ENCODE measurements around the gene C3orf85. TPM values are rescaled to one million over a fixed set of nuclear protein-coding genes. Genes with fewer than 3 reads are reported as not detected.
"Not testable (repeated sequence)": the region's sequence is repeated elsewhere in the genome, so short reads cannot be mapped to it uniquely, and the experiment has no call there.

The C3orf85 gene
- total and polyA plus RNA-seq, 11 donors = not detected

- no peak for DNase-seq
- Histone ChIP-seq H3K27ac (no peak overlapping the region), H3K4me1 (no peaks in the 10 kb centered on the region), H3K9me3 (no peaks in the 10 kb centered on the region), H3K27me3 (no peaks in the 10 kb centered on the region), H3K36me3 (no peaks in the 10 kb centered on the region), H3K4me3 (no peak overlapping the region)
- WGBS, 4 donors = 72 to 77% (median 74%) methylated on average over 4 of the region's 4 CpGs
- no peak for ATAC-seq
- intact Hi-C loops (cut with DNase I) = no loop called here
- no peak for TF ChIP-seq CTCF (IDR thresholded peaks at IDR 0.05)
- TF ChIP-seq POLR2A (IDR thresholded peaks at IDR 0.05) = no peak
Observed at GRCh38 chr3:109131276-109131675, 5.2 kb upstream of the C3orf85 start.

DNA sequence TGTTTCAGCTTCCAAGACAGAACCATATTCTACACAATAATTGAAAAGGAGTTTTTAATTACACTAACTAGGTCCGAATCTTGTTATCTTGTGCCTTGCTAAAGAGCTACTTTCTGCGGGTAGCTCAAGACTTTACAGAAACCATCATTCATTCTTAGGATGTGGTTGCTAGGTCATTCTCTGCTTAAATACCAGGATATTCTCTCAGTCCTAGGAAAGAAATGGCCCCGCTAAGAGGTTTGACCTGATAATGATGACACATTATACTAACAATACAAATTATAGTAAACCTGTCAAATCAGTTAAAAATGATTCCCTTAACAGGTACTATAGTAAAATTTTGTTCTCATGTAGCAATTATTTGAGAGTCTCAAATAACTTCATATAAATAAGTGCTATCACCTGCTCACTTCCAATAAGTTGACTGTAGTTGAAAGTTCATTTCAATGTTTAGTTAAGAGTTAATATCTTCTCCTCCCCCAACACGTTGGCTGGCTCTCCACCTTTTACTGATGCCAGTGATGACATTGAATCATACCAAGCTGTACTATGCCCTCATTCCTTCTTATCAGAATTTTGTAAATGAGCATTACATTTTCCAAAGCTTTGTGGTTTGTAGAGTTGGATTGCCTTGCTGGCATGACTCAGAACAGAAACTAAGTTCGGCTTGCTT lies 3.6 kb upstream of the C3orf85 start:
- TF ChIP-seq CTCF (IDR thresholded peaks at IDR 0.05) (no peak), POLR2A (IDR thresholded peaks at IDR 0.05) (no peak)
- intact Hi-C loops (cut with DNase I) = no loop called here
- no peak for DNase-seq
- Histone ChIP-seq H3K27me3 (no peaks in the 10 kb centered on the region), H3K4me3 (no peak overlapping the region), H3K9me3 (no peaks in the 10 kb centered on the region), H3K27ac (no peak overlapping the region), H3K4me1 (no peaks in the 10 kb centered on the region), H3K36me3 (no peaks in the 10 kb centered on the region)
- no peak for ATAC-seq
- 73 to 81% (median 76%) methylated on average over 5 of the region's 5 CpGs for WGBS, 4 donors

DNA sequence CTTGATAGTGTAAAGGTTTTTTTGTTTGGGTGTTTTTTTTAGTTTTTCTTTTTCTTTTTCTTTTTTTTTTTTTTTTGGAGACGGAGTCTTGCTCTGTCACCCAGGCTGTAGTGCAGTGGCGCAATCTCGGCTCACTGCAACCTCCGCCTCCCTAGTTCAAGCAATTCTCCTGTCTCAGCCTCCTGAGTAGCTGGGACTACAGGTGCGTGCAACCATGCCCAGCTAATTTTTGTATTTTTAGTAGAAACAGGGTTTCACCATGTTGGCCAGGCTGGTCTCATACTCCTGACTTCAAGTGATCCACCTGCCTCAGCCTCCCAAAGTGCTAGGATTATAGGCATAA lies 3.1 kb upstream of the C3orf85 start:
- WGBS, 4 donors = 87 to 94% (median 90%) methylated on average over 5 of the region's 5 CpGs
- H3K4me3 ChIP-seq; DNase-seq; H3K9me3 ChIP-seq; H3K36me3 ChIP-seq; H3K4me1 ChIP-seq; intact Hi-C loops (cut with DNase I); ATAC-seq; H3K27me3 ChIP-seq; H3K27ac ChIP-seq: not testable (repeated sequence)

DNA sequence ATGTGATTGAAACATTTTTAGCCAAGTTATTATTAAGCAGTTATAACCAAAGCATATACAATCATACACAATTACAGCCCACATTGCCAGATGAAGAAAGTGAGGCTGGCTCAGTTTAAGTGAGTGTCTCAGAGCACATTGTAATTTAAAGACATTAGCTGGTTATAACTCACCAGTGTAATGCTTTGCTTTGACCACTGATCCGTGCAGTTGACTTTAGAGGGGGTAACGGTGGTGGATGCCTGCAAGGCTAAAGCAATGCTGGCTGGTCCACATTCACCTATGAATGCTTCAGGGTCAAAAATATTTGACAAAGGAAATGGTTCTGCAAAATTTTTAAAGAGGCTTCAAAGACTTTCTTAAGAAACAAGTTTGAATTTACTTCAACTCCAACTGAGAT lies 1.2 kb downstream of the C3orf85 start:
- ATAC-seq (no peak), DNase-seq (no peak)
- no peaks in the 10 kb centered on the region for H3K4me1 ChIP-seq
- no peaks in the 10 kb centered on the region for H3K9me3 ChIP-seq
- no peaks in the 10 kb centered on the region for H3K36me3 ChIP-seq
- H3K27me3 ChIP-seq = no peaks in the 10 kb centered on the region
- H3K4me3 ChIP-seq = no peak overlapping the region
- no peak for TF ChIP-seq POLR2A (IDR thresholded peaks at IDR 0.05)
- no peak for TF ChIP-seq CTCF (IDR thresholded peaks at IDR 0.05)
- WGBS, 4 donors = 60 to 73% (median 70%) methylated on average over 2 of the region's 2 CpGs
- no peak overlapping the region for H3K27ac ChIP-seq
- intact Hi-C loops (cut with DNase I) = no loop called here

DNA sequence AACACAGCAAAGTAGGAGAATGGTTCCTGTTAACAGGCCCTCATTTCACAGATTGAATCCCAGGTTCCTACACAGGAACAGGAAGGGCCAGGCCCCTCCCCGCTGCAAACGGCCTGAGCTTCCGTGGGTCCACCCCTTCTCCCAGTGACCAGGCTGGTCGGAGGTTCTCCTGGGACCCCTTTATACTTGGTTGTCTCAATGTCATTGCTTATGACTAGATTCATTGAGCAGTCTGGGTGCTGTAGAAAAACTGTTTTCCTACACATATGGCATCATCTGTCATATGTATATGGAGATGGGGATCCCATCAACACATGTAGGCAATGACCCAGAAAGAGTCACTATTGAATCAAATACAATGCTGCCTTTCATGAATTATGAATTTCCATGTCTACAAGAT lies 3.8 kb downstream of the C3orf85 start:
- TF ChIP-seq POLR2A (IDR thresholded peaks at IDR 0.05) (no peak), CTCF (IDR thresholded peaks at IDR 0.05) (no peak)

More for the DNA sequence above, 3.8 kb downstream of the C3orf85 start:
- WGBS, 4 donors = 63 to 79% (median 72%) methylated on average over 4 of the region's 4 CpGs
- DNase-seq = no peak
- no peak for ATAC-seq
- no peaks in the 10 kb centered on the region for H3K36me3 ChIP-seq
- no peaks in the 10 kb centered on the region for H3K9me3 ChIP-seq
- intact Hi-C loops (cut with DNase I) = no loop called here
- no peaks in the 10 kb centered on the region for H3K4me1 ChIP-seq
- H3K27me3 ChIP-seq = no peaks in the 10 kb centered on the region
- H3K4me3 ChIP-seq = no peak overlapping the region
- H3K27ac ChIP-seq = no peak overlapping the region
